ENCODE data around the gene GAREM2.

Gene GAREM2

GRCh38 chr2:26189751-26190150 lies 16.9 kb downstream of the GAREM2 start:
- no peak for DNase-seq

DNA sequence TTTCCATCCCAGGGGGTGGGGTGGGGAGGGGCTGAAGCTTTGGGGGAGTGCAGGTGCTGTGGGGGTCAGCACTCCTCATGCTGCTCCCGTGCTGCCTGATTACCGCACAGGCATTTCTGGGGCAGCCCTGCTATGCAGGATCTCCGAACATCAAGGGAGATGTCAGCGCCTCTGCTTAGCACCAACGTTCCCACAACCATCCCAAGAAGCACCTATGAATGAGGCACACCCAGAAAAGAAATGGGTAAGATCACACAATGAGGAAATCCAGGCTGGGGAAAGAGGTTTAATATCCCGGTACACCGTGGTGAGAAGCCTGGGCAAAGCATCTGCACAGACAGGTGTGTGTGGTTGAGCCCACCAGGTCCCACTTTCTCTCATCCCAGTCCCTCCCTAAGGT lies 17.5 kb downstream of the GAREM2 start:
- no peak for DNase-seq

DNA sequence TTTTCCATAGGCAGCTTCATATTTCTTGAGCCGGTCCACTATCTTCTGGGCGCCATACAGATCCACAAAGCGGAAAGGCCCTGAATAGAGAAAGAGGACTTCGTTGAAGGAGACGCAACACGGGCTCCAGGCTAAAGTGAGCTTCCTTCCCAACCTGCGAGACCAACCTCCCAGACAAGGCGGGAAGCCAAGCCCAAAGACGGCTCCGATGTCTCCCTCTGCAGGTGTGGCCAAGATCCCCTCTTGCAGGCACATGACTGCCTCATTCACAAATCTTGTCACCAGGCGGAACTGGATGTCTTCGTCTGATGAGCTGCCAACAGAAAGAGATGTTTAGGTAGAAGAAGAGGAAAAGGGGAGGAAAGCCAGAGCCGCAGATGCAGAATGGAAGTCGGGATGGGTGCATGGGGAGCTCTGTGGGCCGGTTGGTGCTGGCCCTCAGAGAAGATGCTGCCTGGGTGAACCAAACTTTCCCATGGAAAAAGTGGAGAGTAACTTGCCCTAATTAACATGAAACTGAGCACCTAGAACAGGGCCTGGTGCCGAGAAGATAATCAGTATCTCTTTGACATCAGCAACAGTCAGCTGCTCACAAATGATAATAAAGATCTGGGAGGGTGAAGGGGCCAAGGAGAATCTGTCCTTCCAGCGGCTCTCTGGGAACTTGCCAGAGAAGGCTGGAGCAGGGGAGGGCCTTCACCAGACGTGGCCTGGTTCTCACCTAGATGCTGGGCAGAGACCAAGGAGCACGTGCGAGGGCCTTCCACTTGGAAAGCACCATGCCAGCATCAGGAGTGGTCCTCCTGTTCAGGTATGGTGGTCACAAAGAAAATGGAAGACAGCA lies 18.6 kb downstream of the GAREM2 start:
- no peak for DNase-seq

DNA sequence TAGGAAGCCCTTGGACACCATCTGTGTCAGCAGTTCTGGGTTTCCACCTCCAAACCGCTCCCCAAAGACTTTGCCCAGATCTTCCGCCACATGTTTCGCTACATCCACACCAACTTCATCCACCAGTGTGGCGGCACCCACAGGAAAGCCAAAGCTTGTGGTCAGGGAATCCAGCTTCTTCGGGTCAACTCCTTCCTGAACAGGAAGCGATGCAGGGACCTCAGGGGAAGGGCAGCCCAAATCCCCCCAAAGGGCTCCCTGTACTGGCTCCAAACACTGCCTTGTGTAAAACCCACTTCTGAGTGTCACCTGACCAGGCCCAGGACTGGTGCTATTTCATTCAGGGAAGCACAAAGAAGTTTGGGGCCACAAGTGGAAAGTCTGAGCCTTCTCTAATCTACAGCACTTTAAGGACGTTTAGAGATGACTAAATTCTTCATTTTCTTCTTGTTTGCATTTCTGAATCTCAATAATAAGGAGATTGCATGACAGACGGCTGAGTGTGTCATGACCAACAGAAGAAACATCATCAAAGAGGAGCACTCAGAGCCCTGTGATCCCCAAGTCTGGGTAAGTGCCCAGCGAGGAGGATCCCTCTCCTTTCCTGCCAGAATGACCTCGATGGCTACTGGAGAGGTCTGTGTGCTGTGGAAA lies 20.8 kb downstream of the GAREM2 start:
- no peak for DNase-seq

DNA sequence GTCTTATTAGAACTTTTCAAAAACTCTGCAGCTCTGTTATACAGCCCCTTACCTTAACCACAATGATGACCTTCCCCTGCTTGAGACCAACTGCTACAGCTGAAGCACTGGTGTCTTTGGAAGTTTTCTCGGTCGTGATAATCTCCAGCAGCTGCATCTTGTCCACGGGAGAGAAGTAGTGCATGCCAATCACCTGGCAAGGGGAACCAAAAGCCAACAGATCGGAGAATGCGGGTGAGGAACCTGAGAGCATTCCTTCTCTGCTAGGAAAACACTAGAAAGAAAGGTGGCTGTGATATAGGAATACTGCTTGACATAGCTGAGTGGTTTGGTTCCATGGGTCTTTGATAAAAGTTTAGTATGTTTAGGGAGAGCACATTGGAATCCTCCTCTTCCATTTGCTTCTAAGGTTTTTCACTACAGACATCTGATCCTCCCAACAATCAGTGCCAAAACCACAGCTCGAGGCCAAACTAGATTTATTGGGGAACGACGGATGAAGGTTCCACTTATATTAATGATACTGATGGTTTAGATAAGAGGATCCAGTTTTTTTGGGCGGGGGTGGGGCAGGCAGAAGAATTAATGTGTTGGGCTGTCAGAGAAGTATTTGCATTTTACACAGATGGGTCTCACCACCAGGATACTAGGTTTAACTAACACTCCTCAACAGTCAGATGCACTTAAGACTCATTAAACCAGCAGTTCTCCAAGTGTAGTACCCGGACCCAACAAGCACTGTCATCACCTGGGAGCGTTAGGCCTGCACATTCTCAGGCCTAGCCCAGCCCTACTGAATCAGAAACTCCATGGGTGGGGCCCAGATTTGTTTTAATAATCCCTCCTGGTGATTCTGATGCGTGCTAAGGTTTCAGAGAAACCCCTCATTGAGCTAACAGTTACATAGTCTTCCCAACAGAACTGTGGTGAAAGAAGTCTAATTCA lies 22.4 kb downstream of the GAREM2 start:
- no peak for DNase-seq

DNA sequence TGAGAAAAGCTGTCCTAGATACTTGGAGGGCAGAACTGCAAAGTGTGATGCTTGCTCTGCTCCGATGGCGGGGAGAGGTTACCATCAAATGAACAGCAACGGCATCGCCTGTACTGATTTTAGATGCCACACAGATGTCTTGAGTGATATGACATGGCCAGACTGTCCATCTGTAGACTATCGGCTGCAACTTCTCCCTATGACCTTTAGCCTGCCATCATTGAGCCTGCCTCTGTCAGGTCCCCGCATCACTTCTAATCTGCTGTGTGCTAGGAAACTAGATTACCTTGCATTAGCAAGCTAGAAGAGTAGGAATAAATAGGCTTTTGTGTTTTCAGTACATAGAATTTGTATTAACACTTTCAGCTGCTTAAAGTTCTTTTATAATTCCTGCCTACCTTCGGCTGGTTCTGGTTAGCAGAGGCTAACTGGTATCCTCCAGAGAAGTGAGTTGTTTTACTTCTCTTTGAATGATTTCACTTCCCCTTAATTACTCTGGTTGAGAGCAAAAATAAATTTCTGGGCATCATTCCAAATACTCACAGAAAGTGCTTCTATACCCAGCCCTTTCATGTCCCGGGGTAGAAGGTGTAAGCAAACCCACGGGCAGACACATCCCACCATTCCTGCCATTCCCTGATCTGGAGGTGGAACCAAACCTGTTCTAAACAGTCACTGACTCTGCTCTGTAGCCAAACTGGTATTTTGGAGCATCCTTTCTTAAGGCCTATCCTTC lies 24.0 kb downstream of the GAREM2 start:
- DNase-seq: no peak

DNA sequence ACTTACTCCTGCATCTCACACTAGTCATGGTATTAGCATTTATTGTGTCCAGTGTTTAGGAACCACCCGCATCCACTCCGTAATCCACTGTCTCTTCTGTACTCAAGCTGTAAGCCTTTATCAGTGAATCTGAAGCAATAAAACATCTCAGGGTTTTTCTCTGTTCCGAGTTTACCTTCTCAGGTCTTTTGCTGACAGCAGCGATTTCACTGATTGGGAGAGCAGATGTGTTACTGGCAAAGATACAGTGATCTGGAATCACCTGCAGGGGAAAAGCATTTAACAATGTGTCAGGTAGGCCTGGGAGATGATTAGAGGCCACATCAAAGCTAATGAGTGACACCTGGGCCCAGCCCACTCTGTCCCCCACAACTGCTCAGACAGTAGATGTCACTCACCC lies 24.6 kb downstream of the GAREM2 start:
- DNase-seq: no peak

DNA sequence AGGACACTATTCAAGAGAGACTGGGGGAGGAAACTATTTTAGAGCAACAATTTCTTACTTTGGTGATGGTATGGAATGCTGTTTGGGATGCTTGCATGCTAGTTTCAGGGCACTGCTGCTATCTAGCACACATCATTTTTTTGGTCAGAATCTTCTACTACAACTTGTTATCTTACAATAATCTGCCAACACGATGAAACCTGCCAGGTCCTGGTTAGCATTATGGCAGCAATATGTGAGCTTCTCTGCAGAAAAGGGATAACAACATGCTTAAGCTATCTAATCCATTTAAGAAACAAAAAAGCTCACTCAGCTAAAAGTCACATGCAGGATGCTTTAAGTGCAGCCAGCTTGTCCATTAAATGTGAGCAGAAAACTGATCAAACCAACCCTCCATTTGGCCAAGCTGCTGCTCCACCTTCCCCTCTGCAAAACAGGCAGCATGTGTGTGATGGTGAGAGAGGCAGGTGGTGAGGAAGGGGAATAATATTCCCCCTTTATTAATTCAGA lies 30.1 kb downstream of the GAREM2 start:
- DNase-seq: no peak

DNA sequence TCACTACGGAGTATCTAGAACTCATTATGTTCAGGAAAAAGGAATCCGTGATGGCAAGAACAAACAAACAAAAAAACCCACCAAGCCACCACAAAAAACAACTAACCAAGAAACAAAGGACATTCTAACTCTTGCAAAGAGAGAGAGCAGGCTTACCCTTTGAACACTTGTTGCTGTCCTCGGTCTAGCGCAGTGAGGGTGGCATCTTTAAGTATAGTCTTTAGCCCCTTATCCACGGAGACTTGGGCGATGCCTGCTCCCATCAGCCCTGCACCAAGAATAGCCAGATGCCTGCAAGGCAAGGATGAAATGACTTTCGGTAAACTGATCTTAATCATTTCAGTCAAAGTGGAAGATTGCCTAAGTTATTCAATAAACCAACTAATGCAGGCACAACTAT lies 31.0 kb downstream of the GAREM2 start:
- no peak for DNase-seq

- no peak for DNase-seq
Measured at GRCh38 chr2:26212011-26212410, 39.1 kb downstream of the GAREM2 start.

DNA sequence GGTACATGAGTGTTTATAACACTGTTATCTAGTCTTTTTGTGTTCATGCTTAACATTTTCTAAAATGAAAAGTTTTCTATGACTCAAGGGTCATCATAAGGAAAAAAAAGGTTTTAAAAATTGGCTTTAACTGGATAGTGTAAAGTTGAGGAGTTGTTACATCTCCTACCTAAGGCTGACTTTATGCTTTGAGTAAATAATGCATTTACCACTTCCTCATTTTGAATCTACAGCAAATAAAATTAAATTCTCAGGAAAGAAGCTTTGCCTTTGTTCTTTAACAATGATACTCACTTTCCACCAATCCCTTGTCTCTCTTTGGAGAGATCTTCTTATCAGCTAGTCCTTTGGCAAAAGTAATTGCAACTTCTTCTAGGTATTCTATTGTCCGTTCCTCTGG lies 41.9 kb downstream of the GAREM2 start:
- DNase-seq: no peak

GRCh38 chr2:26215833-26216232 lies 42.9 kb downstream of the GAREM2 start:
- DNase-seq: no peak

- DNase-seq: no peak
Measured at GRCh38 chr2:26216587-26216986, 43.7 kb downstream of the GAREM2 start.

GRCh38 chr2:26217720-26218119 lies 44.8 kb downstream of the GAREM2 start:
- DNase-seq: no peak

DNA sequence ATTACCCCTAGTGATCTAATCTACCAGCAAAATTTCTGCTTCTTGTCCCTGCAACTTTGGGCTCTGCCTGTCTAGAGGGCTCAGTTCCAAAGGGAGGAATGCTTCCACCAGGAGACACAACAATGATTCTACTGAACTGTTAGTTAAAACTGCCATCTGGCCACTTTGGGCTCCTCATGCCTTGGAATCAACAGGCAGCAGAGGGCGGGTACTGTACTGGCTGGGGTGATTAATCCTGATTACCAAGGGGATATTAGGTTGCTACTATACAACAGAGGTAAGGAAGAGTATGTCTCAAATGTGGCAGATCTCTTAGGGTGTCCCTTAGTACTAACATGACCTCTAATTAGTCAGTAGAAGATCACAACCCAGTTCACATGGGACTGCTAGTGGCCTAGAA lies 50.1 kb downstream of the GAREM2 start:
- DNase-seq: no peak

- no peak for DNase-seq
Measured at GRCh38 chr2:26224095-26224494, 51.2 kb downstream of the GAREM2 start.

- DNase-seq: no peak
Measured at GRCh38 chr2:26229595-26229994, 56.7 kb downstream of the GAREM2 start.

DNA sequence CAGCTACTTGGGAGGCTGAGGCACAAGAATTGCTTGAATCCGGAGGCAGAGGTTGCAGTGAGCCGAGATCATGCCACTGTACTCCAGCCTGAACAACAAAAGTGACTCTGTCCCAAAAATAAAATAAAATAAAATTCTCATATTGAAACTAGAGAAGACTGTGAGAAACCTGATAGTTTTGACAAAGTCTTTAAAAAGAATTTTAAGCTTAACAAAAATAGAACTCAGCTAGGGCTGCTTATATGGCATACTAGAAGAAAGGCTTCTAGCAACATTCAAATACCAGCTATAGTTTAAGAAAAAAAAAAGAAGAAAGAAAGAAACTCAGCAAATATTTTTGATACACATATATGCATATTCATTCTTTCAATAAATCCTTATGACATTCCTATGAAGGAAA lies 57.9 kb downstream of the GAREM2 start:
- DNase-seq: no peak

GRCh38 chr2:26235089-26235488 lies 62.2 kb downstream of the GAREM2 start:
- no peak for DNase-seq

- DNase-seq: no peak
Measured at GRCh38 chr2:26237868-26238267, 65.0 kb downstream of the GAREM2 start.

GRCh38 chr2:26238311-26238958 lies 65.5 kb downstream of the GAREM2 start:
- DNase-seq: no peak

Measured in NK-92 treated with Interleukin-12 subunit alpha and Interleukin-12 subunit beta, amount 100 ng/mL, for 24 hours (cell line).